GM15510 (cell line): ENCODE data around the gene NOD2.

Experiments
- POLR2A ChIP-seq: IDR thresholded peaks from 3 replicates; pipeline ENCODE4 v1.6.1; 2011; ENCODE audit warnings: borderline replicate concordance; ENCODE audit not compliant: insufficient read length; ENCODE audit errors: extremely low read depth

The NOD2 gene

GRCh38 chr16:50733468-50733867, 40.1 kb downstream of the NOD2 start:
- no peak for TF ChIP-seq POLR2A

- TF ChIP-seq POLR2A, result no peak
Measured at GRCh38 chr16:50735629-50736122, 42.3 kb downstream of the NOD2 start.

- no peak for TF ChIP-seq POLR2A
Measured at GRCh38 chr16:50736448-50736847, 43.0 kb downstream of the NOD2 start.

- TF ChIP-seq POLR2A, result no peak
Measured at GRCh38 chr16:50737420-50737959, 44.1 kb downstream of the NOD2 start.

GRCh38 chr16:50739031-50739430, 45.6 kb downstream of the NOD2 start:
- TF ChIP-seq POLR2A, result no peak

- no peak for TF ChIP-seq POLR2A
Measured at GRCh38 chr16:50740736-50741135, 47.3 kb downstream of the NOD2 start.

GRCh38 chr16:50741225-50741780, 47.9 kb downstream of the NOD2 start:
- no peak for TF ChIP-seq POLR2A

- TF ChIP-seq POLR2A, result peak; percentile 40
Measured at GRCh38 chr16:50741781-50742575, 48.6 kb downstream of the NOD2 start, which contains the start of gene CYLD. CYLD (plus strand) TSS chr16:50742086; CDS start chr16:50749699, 7,613 bp downstream.

GRCh38 chr16:50742576-50743200, 49.3 kb downstream of the NOD2 start:
- TF ChIP-seq POLR2A, result no peak

- TF ChIP-seq POLR2A, result no peak
Measured at GRCh38 chr16:50743581-50744225, 50.3 kb downstream of the NOD2 start.

GRCh38 chr16:50744881-50745280, 51.5 kb downstream of the NOD2 start:
- no peak for TF ChIP-seq POLR2A

GRCh38 chr16:50745940-50746339, 52.5 kb downstream of the NOD2 start:
- TF ChIP-seq POLR2A, result no peak

- TF ChIP-seq POLR2A, result no peak
Measured at GRCh38 chr16:50747207-50747956, 54.0 kb downstream of the NOD2 start.

GRCh38 chr16:50751528-50751927, 58.1 kb downstream of the NOD2 start:
- TF ChIP-seq POLR2A, result no peak
